ENCODE results near the gene METRN.

Gene METRN

DNA sequence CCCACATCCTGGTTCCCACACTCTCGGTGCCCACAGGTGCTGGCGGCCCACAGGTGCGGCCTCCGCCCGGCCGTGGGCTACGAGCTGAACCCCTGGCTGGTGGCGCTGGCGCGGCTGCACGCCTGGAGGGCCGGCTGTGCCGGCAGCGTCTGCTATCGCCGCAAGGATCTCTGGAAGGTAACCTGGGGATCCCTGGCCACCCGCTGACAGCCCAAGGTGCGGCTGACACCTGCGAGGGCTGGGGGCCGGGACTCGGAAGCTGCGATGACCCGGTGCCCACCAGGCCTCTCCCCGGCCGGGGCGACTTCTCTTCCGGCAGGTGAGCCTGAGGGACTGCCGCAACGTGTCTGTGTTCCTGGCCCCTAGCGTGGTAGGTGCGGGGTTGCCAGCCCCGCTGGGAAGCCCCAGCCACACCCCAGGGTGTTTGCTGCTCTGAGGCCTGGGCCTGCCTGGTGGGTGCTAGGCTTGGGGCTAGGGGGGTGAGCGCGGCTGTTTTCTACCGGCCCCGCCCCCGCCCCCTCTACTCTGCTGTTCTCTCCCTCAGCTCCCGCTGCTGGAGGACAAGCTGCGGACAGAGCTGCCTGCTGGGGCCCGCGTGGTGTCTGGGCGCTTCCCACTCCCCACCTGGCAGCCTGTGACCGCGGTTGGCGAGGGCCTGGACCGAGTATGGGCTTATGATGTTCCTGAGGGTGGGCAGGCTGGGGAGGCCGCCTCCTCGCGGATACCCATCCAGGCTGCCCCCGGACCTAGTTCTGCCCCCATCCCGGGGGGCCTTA is 7.0 kb downstream of the METRN start:
- no peak for DNase-seq (ENCODE audit: low read depth)
- TF ChIP-seq CTCF (IDR thresholded peaks at IDR 0.05; ENCODE audit: control insufficient read depth, insufficient read depth, low read depth, low read length, missing control alignments) = no peak
- peak overlapping the region; percentile 71 for H3K4me3 ChIP-seq (ENCODE audit: control insufficient read depth, low read depth, low read length)

DNA sequence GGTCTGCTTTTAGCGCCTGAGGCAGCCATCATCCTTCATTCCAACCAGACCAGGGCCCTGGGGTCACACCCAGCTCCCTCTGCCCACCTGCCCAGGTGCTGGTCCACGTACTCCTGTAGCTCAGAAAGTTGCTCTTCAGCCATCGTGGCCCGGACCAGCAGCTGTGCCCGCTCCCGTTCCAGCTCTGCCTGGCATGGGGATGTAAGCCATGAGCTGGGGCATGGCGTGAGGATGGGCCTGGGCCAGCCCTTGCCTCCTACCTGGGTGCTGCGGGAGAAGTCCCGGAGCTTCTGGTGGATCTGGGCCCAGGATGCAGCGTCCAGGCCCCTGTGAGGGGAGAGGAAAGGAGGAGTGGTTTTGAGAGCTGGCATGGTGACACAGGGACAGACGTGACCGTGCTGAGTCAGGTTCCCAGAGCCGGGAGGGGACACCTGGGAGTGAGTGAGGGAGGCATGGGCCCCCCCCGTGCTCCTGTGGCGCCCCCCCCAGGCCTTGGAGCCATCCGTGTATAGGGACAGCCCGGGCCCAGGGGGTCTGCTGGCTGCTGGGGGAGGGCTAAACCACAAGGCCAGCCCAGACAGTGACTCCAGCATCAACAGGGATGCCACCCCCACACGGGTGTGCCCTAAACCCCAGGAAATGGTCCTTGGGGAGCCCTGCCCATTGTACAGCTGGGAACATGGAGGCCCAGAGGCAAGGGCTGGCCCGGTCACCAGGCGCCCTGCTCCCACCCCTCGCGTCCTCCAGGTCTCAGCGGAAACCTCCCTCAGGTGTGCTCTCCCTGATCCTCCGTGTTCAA is 8.1 kb downstream of the METRN start:
- TF ChIP-seq CTCF (IDR thresholded peaks at IDR 0.05; ENCODE audit: control insufficient read depth, insufficient read depth, low read depth, low read length, missing control alignments) = no peak
- no peak for DNase-seq (ENCODE audit: low read depth)
- no peak overlapping the region for H3K4me3 ChIP-seq (ENCODE audit: control insufficient read depth, low read depth, low read length)

GRCh38 chr16:723695-724094 is 8.8 kb downstream of the METRN start:
- no peak for DNase-seq (ENCODE audit: low read depth)
- H3K4me3 ChIP-seq (ENCODE audit: control insufficient read depth, low read depth, low read length) = no peak overlapping the region
- TF ChIP-seq CTCF (IDR thresholded peaks at IDR 0.05; ENCODE audit: control insufficient read depth, insufficient read depth, low read depth, low read length, missing control alignments) = no peak

GRCh38 chr16:724188-725040 is 9.5 kb downstream of the METRN start:
- TF ChIP-seq CTCF (IDR thresholded peaks at IDR 0.05; ENCODE audit: control insufficient read depth, insufficient read depth, low read depth, low read length, missing control alignments) = no peak
- H3K4me3 ChIP-seq (ENCODE audit: control insufficient read depth, low read depth, low read length) = no peak overlapping the region
- no peak for DNase-seq (ENCODE audit: low read depth)

- DNase-seq (ENCODE audit: low read depth) = no peak
- no peak for TF ChIP-seq CTCF (IDR thresholded peaks at IDR 0.05; ENCODE audit: control insufficient read depth, insufficient read depth, low read depth, low read length, missing control alignments)
- no peak overlapping the region for H3K4me3 ChIP-seq (ENCODE audit: control insufficient read depth, low read depth, low read length)
These were observed 10.1 kb downstream of the METRN start for GRCh38 chr16:725041-725376.

DNA sequence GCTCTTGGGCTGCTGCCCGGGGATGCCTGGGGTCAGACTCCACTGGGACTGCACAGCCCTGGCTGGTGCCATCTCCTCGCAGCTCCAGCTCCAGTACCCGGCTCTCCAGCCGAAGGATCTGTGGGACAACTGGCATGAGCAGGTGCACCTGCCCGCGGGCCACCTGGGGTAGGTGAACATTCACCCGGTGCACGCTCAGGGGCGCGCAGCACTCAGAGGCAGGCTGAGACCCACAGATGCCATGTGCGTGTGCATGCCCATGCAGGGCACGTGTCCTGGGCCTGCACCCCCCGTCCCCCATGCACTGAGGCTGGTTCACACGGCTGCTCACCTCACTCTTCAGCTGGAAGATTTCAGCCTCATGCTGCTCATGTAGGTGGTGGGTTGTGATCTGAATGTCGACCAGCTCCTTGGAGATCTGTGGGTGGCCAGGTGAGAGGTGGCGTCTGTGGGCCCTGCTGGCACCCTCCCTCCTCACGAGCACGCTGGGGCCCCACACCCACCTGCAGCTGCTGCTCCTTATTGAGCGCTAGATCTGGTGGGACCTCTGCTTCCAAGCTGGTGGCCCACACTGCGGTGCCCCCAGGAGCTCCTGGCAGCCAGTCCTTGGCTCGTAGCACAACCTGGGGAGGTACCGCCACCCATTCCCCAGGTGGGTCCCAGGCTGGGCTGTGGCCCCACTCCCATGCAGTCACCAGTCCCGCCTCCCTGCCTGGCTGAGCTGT is 10.7 kb downstream of the METRN start:
- no peak for TF ChIP-seq CTCF (IDR thresholded peaks at IDR 0.05; ENCODE audit: control insufficient read depth, insufficient read depth, low read depth, low read length, missing control alignments)
- no peak overlapping the region for H3K4me3 ChIP-seq (ENCODE audit: control insufficient read depth, low read depth, low read length)
- no peak for DNase-seq (ENCODE audit: low read depth)

All from AG09309 (cell line).